ENCODE measurements around the gene TMC1. TPM values are rescaled to one million over a fixed set of nuclear protein-coding genes. Genes with fewer than 3 reads are reported as not detected.

The TMC1 gene
- total and polyA plus RNA-seq, 2 of the 8 experiments (the other 6 are each of a cell fraction or from before 2014, with no cell fraction given) = 0.95 to 0.98 TPM

DNA sequence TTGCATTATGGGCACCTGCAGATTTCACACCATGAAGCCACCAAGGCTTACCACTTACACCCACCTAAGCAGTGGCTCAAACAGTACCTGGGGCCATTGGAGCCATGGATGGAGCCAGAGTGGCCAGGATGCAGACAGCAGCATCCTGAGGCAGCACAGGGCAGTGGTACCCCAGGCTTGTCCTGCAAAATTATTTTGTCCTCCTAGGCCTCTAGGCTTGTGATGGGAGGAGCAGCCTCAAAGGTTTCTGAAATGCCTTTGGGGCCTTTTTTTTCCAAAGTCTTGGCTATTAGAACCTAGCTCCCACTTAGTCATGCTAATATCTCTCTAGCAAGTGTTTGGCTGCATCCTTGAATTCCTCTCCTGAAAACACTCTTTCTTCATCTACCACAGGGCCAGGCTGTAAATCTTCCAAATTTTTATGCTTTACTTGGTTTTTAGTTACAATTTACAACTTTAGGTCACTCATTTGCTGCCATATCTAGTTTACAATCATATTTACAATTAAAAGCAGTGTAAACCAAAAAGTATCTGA, 15.7 kb downstream of the TMC1 start:
- Histone ChIP-seq H3K18ac (ENCODE audit: extremely low read depth, low read length) (no peak overlapping the region), H3K27me3 (replicated peaks in 1 of 4; ENCODE audit: control insufficient read depth in 3 of 4, extremely low read depth in 1 of 4, insufficient read depth in 3 of 4, low read length in 3 of 4) (no peaks in the 10 kb centered on the region), H4K8ac (ENCODE audit: extremely low read depth, insufficient read depth, low read length) (no peak overlapping the region), H3K27ac (ENCODE audit: low read depth, low read length) (no peak overlapping the region), H2AK5ac (ENCODE audit: low read depth, low read length) (no peak overlapping the region), H3K4me2 (ENCODE audit: insufficient read depth in 1 of 2, low read depth in 2 of 2, low read length in 2 of 2) (no peak overlapping the region), H4K91ac (replicated peaks; ENCODE audit: insufficient read length, low read length) (no peak overlapping the region), H2BK15ac (ENCODE audit: low read length) (no peak overlapping the region), H3K4me1 (replicated peaks in 1 of 4; ENCODE audit: control insufficient read depth in 3 of 4, insufficient read depth in 4 of 4, low read length in 3 of 4) (peaks cover 0 to 4% (median 0%) of the 10 kb centered on the region in 4 experiments; a peak in 1 of 7 replicates), H3K23me2 (ENCODE audit: low read depth, low read length) (no peaks in the 10 kb centered on the region), H4K20me1 (replicated peaks in 1 of 2; ENCODE audit: control insufficient read depth in 1 of 2, insufficient read depth in 2 of 2, low read length in 2 of 2) (no peaks in the 10 kb centered on the region), H3K4ac (replicated peaks; ENCODE audit: insufficient read length, low read depth, low read length) (no peak overlapping the region), H2BK5ac (ENCODE audit: low read depth, low read length) (no peak overlapping the region), H3K14ac (ENCODE audit: insufficient read length) (no peak overlapping the region), H3K36me3 (ENCODE audit: control insufficient read depth in 2 of 4, insufficient read depth in 4 of 4, low read length in 3 of 4) (no peaks in the 10 kb centered on the region), H2AFZ (ENCODE audit: low read length) (no peak overlapping the region), H3K23ac (ENCODE audit: insufficient read length) (no peak overlapping the region), H3K56ac (replicated peaks; ENCODE audit: insufficient read length, low read depth, low read length) (no peak overlapping the region), H3K9ac (replicated peaks in 1 of 4; ENCODE audit: extremely low read depth in 1 of 4, low read depth in 3 of 4, low read length in 3 of 4) (no peak overlapping the region), H2BK120ac (replicated peaks; ENCODE audit: low read depth, low read length) (no peak overlapping the region), H3K9me3 (ENCODE audit: insufficient read depth in 2 of 2, low read depth in 1 of 2, low read length in 1 of 2) (peaks cover 9 to 12% of the 10 kb centered on the region in 2 experiments; a peak in 3 of 4 replicates), H3K4me3 (ENCODE audit: extremely low read depth in 1 of 4, insufficient read depth in 2 of 4, low read depth in 3 of 4, low read length in 4 of 4) (no peak overlapping the region), H4K5ac (ENCODE audit: insufficient read length, low read depth, low read length) (no peak overlapping the region), H3K79me1 (ENCODE audit: low read depth, low read length) (no peaks in the 10 kb centered on the region), H2BK20ac (ENCODE audit: low read length) (no peak overlapping the region), H3K79me2 (ENCODE audit: control insufficient read depth in 1 of 2, insufficient read depth in 2 of 2, low read length in 2 of 2) (no peaks in the 10 kb centered on the region), H2BK12ac (ENCODE audit: low read depth, low read length) (no peak overlapping the region)
- POLR2A ChIA-PET (ENCODE audit: partially characterized antibody) = no interaction called here
- FAIRE-seq (no peak), DNase-seq (ENCODE audit: low read depth in 1 of 2, low spot score in 2 of 2) (no peak)
- TF ChIP-seq SIN3A (conservative IDR thresholded peaks at IDR 0.05 in 1 of 2, IDR thresholded peaks at IDR 0.05 in 1 of 2; ENCODE audit: low read depth in 1 of 2, low read length in 2 of 2) (no peak), TAF1 (IDR thresholded peaks at IDR 0.05; ENCODE audit: low read depth, low read length) (no peak), POLR2AphosphoS5 (IDR thresholded peaks at IDR 0.05; ENCODE audit: low read depth, low read length) (no peak), JUN (IDR thresholded peaks at IDR 0.05; ENCODE audit: low read depth, low read length) (no peak), CHD1 (IDR thresholded peaks at IDR 0.05; ENCODE audit: low read depth, low read length) (no peak), SP4 (IDR thresholded peaks at IDR 0.05; ENCODE audit: low read length) (no peak), CTBP2 (IDR thresholded peaks at IDR 0.05; ENCODE audit: borderline replicate concordance, insufficient read depth, insufficient read length, low read length) (no peak), GTF2F1 (IDR thresholded peaks at IDR 0.05; ENCODE audit: borderline replicate concordance, low read depth, low read length) (no peak), GABPA (IDR thresholded peaks at IDR 0.05; ENCODE audit: borderline replicate concordance, insufficient read depth, low read length) (no peak), RFX5 (IDR thresholded peaks at IDR 0.05; ENCODE audit: borderline replicate concordance, low read depth, low read length) (no peak)
- CTCF ChIA-PET (ENCODE audit: partially characterized antibody) = interaction anchor here (0.6 kb wide), 1 partner anchor 253 kb away, joined by 5 read pairs; no protein-coding TSS in a partner anchor

Measured in H1 (cell line).